Fibroblast of lung (primary cell): ENCODE results near the gene GAGE12C. TPM values are rescaled to one million over a fixed set of nuclear protein-coding genes. Genes with fewer than 3 reads are reported as not detected.
"Not testable (repeated sequence)": the region's sequence is repeated elsewhere in the genome, so short reads cannot be mapped to it uniquely, and the experiment has no call there.

Experiments
- DNase-seq, 2 donors: peaks; one replicate each; pipeline versions ENCODE4 v3.0.0 to v3.0.0-alpha.2; 2010; ENCODE audit warnings: low read depth in 2 of 2
- H2AFZ ChIP-seq: 2 replicates; pipeline ENCODE4 v1.5.1; 2012; ENCODE audit warnings: low read length, control low read depth, inconsistent platforms
- H3K27ac ChIP-seq: 2 replicates; pipeline ENCODE4 v1.5.1; 2011; ENCODE audit warnings: low read length, control low read depth; ENCODE audit not compliant: insufficient read depth
- H3K27me3 ChIP-seq: 2 replicates; pipeline ENCODE4 v1.5.1; 2011; ENCODE audit warnings: mild to moderate bottlenecking, low read length; ENCODE audit not compliant: control insufficient read depth, insufficient read depth
- H3K36me3 ChIP-seq: 2 replicates; pipeline ENCODE4 v1.5.1; 2011; ENCODE audit warnings: low read length; ENCODE audit not compliant: control insufficient read depth, insufficient read depth
- H3K4me1 ChIP-seq: 2 replicates; pipeline ENCODE4 v1.5.1; 2011; ENCODE audit warnings: low read length; ENCODE audit not compliant: control insufficient read depth, insufficient read depth; ENCODE audit errors: extremely low read depth
- H3K4me2 ChIP-seq: 2 replicates; pipeline ENCODE4 v1.5.1; 2011; ENCODE audit warnings: low read length, control low read depth; ENCODE audit not compliant: insufficient read depth; ENCODE audit errors: extremely low read depth
- H3K4me3 ChIP-seq, 4 experiments: fragments of 200-600 bp in 1 of 4; sonication (generic) in 1 of 4; replicated peaks in 1 of 4; 2 replicates each; pipeline ENCODE4 v1.5.1; 2011 to 2016; ENCODE audit warnings: low read length in 4 of 4, low read depth in 3 of 4, mild to moderate bottlenecking in 3 of 4, control low read depth in 2 of 4, inconsistent platforms in 1 of 4, mixed read lengths in 1 of 4; ENCODE audit not compliant: insufficient read depth in 1 of 4; ENCODE audit errors: control extremely low read depth in 1 of 4
- H3K79me2 ChIP-seq: 2 replicates; pipeline ENCODE4 v1.5.1; 2012; ENCODE audit warnings: mild to moderate bottlenecking, low read length, inconsistent platforms; ENCODE audit not compliant: control insufficient read depth, insufficient read depth
- H3K9ac ChIP-seq: 2 replicates; pipeline ENCODE4 v1.5.1; 2011; ENCODE audit warnings: mild to moderate bottlenecking, low read length, control low read depth; ENCODE audit not compliant: insufficient read depth
- H3K9me3 ChIP-seq: 2 replicates; pipeline ENCODE4 v1.5.1; 2012; ENCODE audit warnings: low read depth, low read length; ENCODE audit not compliant: control insufficient read depth, insufficient read depth
- H4K20me1 ChIP-seq: 2 replicates; pipeline ENCODE4 v1.5.1; 2011; ENCODE audit warnings: low read length; ENCODE audit not compliant: control insufficient read depth, insufficient read depth; ENCODE audit errors: extremely low read depth
- polyA minus RNA-seq: library from RNA; depleted of rRNA, polyadenylated mRNA; stranded (reverse); fragments of >200 nt; gene quantifications from 2 replicates; pipeline ENCODE4 v1.2.3, GENCODE V29; 2011; ENCODE audit warnings: low replicate concordance
- polyA plus RNA-seq, 2 donors: library from polyadenylated mRNA; depleted of rRNA in 1 of 2; stranded (reverse) in 1 of 2; unstranded in 1 of 2; fragments of >200 nt; gene quantifications; 2 replicates each; pipeline ENCODE4 v1.2.1, GENCODE V29; 2011 to 2012; ENCODE audit warnings: missing spikeins in 1 of 2
- total RNA-seq: library from RNA; depleted of rRNA; stranded (reverse); fragments of >200 nt; gene quantifications from 2 replicates; pipeline ENCODE4 v1.2.1, GENCODE V29; 2014

Gene GAGE12C, protein sequence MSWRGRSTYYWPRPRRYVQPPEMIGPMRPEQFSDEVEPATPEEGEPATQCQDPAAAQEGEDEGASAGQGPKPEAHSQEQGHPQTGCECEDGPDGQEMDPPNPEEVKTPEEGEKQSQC
- total RNA-seq (not detected in 2 replicates), polyA plus RNA-seq (not detected in 2 replicates), polyA minus RNA-seq (not detected in 2 replicates)
- polyA plus RNA-seq (2012) = not detected in 2 replicates

DNA sequence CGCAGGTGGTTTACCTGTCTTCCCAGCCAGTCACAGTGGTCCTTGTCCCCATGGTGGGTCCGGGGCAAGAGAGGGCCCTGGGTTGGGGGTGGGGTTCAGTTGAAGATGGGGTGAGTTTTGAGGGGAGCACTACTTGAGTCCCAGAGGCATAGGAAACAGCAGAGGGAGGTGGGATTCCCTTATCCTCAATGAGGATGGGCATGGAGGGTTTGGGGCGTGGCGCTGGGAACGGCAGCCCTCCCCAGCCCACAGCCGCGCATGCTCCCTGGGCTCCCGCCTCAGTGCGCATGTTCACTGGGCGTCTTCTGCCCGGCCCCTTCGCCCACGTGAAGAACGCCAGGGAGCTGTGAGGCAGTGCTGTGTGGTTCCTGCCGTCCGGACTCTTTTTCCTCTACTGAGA, at the start of gene GAGE12C:
Gene GAGE12C (plus strand): TSS at position 301 of the 400 bp plus-strand sequence. CDS start 1,155 bp downstream, outside the sequence.
- H3K79me2 ChIP-seq, H3K9me3 ChIP-seq, H3K4me3 ChIP-seq, H3K27me3 ChIP-seq, H3K9ac ChIP-seq, H3K27ac ChIP-seq, H2AFZ ChIP-seq, H3K4me2 ChIP-seq, DNase-seq, H3K4me1 ChIP-seq, H4K20me1 ChIP-seq, H3K36me3 ChIP-seq: not testable (repeated sequence)

DNA sequence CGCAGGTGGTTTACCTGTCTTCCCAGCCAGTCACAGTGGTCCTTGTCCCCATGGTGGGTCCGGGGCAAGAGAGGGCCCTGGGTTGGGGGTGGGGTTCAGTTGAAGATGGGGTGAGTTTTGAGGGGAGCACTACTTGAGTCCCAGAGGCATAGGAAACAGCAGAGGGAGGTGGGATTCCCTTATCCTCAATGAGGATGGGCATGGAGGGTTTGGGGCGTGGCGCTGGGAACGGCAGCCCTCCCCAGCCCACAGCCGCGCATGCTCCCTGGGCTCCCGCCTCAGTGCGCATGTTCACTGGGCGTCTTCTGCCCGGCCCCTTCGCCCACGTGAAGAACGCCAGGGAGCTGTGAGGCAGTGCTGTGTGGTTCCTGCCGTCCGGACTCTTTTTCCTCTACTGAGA, 9.5 kb downstream of the GAGE12C start, which contains the start of gene GAGE12D:
Gene GAGE12D (plus strand): TSS at position 301 of the 400 bp plus-strand sequence. CDS start 1,155 bp downstream, outside the sequence.
- not testable (repeated sequence) for H3K4me2 ChIP-seq, DNase-seq, H3K79me2 ChIP-seq, H3K27ac ChIP-seq, H4K20me1 ChIP-seq, H3K27me3 ChIP-seq, H3K4me1 ChIP-seq, H3K9me3 ChIP-seq, H3K4me3 ChIP-seq, H3K9ac ChIP-seq, H3K36me3 ChIP-seq, H2AFZ ChIP-seq

- DNase-seq, H3K79me2 ChIP-seq: not testable (repeated sequence)
Measured at GRCh38 chrX:49550989-49551388, 19.0 kb downstream of the GAGE12C start, which contains the start of gene GAGE12E. Gene GAGE12E, plus strand, starts transcription at chrX:49551289. Its CDS starts 1,155 bp downstream, at chrX:49552444.

DNA sequence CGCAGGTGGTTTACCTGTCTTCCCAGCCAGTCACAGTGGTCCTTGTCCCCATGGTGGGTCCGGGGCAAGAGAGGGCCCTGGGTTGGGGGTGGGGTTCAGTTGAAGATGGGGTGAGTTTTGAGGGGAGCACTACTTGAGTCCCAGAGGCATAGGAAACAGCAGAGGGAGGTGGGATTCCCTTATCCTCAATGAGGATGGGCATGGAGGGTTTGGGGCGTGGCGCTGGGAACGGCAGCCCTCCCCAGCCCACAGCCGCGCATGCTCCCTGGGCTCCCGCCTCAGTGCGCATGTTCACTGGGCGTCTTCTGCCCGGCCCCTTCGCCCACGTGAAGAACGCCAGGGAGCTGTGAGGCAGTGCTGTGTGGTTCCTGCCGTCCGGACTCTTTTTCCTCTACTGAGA, 28.6 kb downstream of the GAGE12C start, which contains the start of gene GAGE12F:
Gene GAGE12F (plus strand): TSS at position 301 of the 400 bp plus-strand sequence. CDS start 1,155 bp downstream, outside the sequence.
- not testable (repeated sequence) for H3K4me2 ChIP-seq, H3K36me3 ChIP-seq, DNase-seq, H4K20me1 ChIP-seq, H3K4me3 ChIP-seq, H2AFZ ChIP-seq, H3K79me2 ChIP-seq, H3K4me1 ChIP-seq, H3K27ac ChIP-seq, H3K9me3 ChIP-seq, H3K9ac ChIP-seq, H3K27me3 ChIP-seq

More at GRCh38 chrX:49550989-49551388, 19.0 kb downstream of the GAGE12C start, which contains the start of gene GAGE12E:
- not testable (repeated sequence) for H4K20me1 ChIP-seq, H3K4me3 ChIP-seq, H3K27me3 ChIP-seq, H2AFZ ChIP-seq, H3K9me3 ChIP-seq, H3K4me2 ChIP-seq, H3K4me1 ChIP-seq, H3K9ac ChIP-seq, H3K36me3 ChIP-seq, H3K27ac ChIP-seq

DNA sequence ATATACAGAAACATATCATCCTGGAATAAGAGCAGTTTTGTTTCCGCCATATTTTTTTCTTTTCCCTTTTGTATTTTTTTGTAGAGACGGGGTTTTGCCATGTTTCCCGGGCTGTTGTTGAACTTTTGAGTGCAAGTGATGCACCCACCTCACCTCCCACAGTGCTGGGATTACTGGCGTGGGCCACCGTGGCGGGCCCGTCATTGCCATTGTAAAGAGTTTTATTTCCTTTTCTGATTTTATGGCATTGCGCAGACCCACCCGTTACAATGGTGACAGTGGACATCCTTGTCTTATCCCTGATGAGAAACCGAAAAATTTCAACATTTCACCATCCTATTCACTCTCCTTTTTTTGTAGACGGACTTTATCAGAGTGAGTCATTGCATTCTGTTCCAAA, 36.8 kb downstream of the GAGE12C start:
- not testable (repeated sequence) for H2AFZ ChIP-seq, H3K9me3 ChIP-seq, H3K27ac ChIP-seq, H3K36me3 ChIP-seq, H3K4me1 ChIP-seq, H3K4me3 ChIP-seq, DNase-seq, H3K4me2 ChIP-seq, H3K79me2 ChIP-seq, H3K9ac ChIP-seq, H4K20me1 ChIP-seq, H3K27me3 ChIP-seq

- DNase-seq, H3K79me2 ChIP-seq, H3K27ac ChIP-seq, H3K4me2 ChIP-seq, H2AFZ ChIP-seq, H3K4me3 ChIP-seq, H3K36me3 ChIP-seq, H3K27me3 ChIP-seq, H3K9ac ChIP-seq, H3K9me3 ChIP-seq, H3K4me1 ChIP-seq, H4K20me1 ChIP-seq: not testable (repeated sequence)
Measured at GRCh38 chrX:49569152-49569551, 37.2 kb downstream of the GAGE12C start.

GRCh38 chrX:49570100-49570499, 38.1 kb downstream of the GAGE12C start, which contains the start of gene GAGE12G:
Gene GAGE12G, plus strand, starts transcription at chrX:49570400. Its CDS starts 1,155 bp downstream, at chrX:49571555.
- H3K9ac ChIP-seq, H3K4me2 ChIP-seq, H4K20me1 ChIP-seq, H3K79me2 ChIP-seq, H3K9me3 ChIP-seq, H3K4me1 ChIP-seq, H3K27ac ChIP-seq, H2AFZ ChIP-seq, H3K36me3 ChIP-seq, H3K27me3 ChIP-seq, H3K4me3 ChIP-seq, DNase-seq: not testable (repeated sequence)
